SH-SY5Y (cell line): ENCODE measurements around the gene TSPO.

ENCODE experiments used
- GATA2 ChIP-seq: IDR thresholded peaks from 2 replicates; pipeline ENCODE4 v1.6.1; 2011; ENCODE audit warnings: mild to moderate bottlenecking, low read depth, low read length
- GATA3 ChIP-seq: IDR thresholded peaks from 2 replicates; pipeline ENCODE4 v1.6.1; 2011; ENCODE audit warnings: low read depth, mild to moderate bottlenecking, low read length, moderate library complexity

DNA sequence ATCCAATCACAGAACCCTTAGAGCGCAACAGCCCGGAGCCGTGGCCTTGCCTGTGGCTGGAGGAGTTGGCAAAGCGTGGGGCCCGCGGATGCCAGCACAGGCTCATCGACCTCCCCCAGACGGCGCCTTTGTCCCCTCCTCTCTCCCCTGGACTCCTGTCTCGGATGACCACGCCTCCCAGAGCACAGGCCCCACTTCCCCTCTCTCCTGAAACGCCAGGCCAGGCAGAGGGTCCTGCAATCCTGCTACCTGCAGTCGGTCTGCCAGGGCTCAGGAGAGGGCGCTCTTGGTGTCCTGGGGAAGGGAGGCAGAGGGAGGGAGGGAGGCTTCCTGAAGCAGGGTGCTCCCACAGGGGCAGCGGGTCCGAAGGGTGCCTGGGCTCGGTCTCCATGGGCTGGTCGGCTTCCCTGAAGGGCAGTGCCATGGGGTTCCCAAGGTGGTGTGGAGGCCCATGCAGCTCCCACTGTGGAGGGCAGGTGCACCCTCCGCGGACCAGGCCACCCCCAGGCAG, 52.2 kb downstream of the TSPO start:
- TF ChIP-seq GATA2 (no peak), GATA3 (no peak)
